ENCODE measurements around the gene LIN7C. TPM values are rescaled to one million over a fixed set of nuclear protein-coding genes. Genes with fewer than 3 reads are reported as not detected.

Gene LIN7C
- total and polyA plus RNA-seq, 4 donors = 5.2 to 43.7 (median 25.8) TPM

- no peak for TF ChIP-seq REST (IDR thresholded peaks at IDR 0.05)
- TF ChIP-seq FOXA1 (IDR thresholded peaks at IDR 0.05) = no peak
These were observed 45.8 kb upstream of the LIN7C start (continued) for GRCh38 chr11:27552341-27552740.

GRCh38 chr11:27551127-27551526, 44.6 kb upstream of the LIN7C start:
- H3K9me3 ChIP-seq (ENCODE audit: control insufficient read depth in 4 of 4, low read length in 3 of 4) = no peaks in the 10 kb centered on the region
- H3K27ac ChIP-seq (ENCODE audit: low read depth in 1 of 2, low read length in 2 of 2) = no peak overlapping the region
- TF ChIP-seq ZBTB33 (IDR thresholded peaks at IDR 0.05) (no peak), FOXA1 (IDR thresholded peaks at IDR 0.05) (no peak), YY1 (IDR thresholded peaks at IDR 0.05) (no peak), RAD21 (IDR thresholded peaks at IDR 0.05) (no peak), SP1 (IDR thresholded peaks at IDR 0.05) (no peak), ATF3 (IDR thresholded peaks at IDR 0.05) (no peak), HNF4G (IDR thresholded peaks at IDR 0.05) (no peak), CTCF (IDR thresholded peaks at IDR 0.05; ENCODE audit: low read depth, low read length, missing input control) (no peak), REST (IDR thresholded peaks at IDR 0.05) (no peak), FOXA2 (IDR thresholded peaks at IDR 0.05) (no peak), MAX (IDR thresholded peaks at IDR 0.05) (no peak)
- H3K27me3 ChIP-seq (ENCODE audit: control insufficient read depth in 4 of 4, insufficient read depth in 4 of 4, low read length in 3 of 4) = no peaks in the 10 kb centered on the region
- no peaks in the 10 kb centered on the region for H3K4me1 ChIP-seq (ENCODE audit: control insufficient read depth in 4 of 4, insufficient read depth in 4 of 4, low read length in 3 of 4)
- DNase-seq (ENCODE audit: low spot score) = no peak
- H3K9ac ChIP-seq (ENCODE audit: low read depth in 1 of 2, low read length in 2 of 2) = no peak overlapping the region
- no peak overlapping the region for H3K4me3 ChIP-seq (ENCODE audit: low read depth in 1 of 3, low read length in 3 of 3)
- no peaks in the 10 kb centered on the region for H3K36me3 ChIP-seq (ENCODE audit: control insufficient read depth in 4 of 4, insufficient read depth in 3 of 4, low read depth in 1 of 4, low read length in 3 of 4)

Data from liver (tissue), 9 donors.